GM18868 (cell line): ENCODE data around the gene PROSER3.
"Not testable (repeated sequence)": the region's sequence is repeated elsewhere in the genome, so short reads cannot be mapped to it uniquely, and the experiment has no call there.

Experiments used
- ATAC-seq: cut with Tn5 transposase; IDR thresholded peaks from one replicate; pipeline ENCODE4 v1.9.1; 2021; ENCODE audit warnings: mild to moderate bottlenecking, moderate library complexity; ENCODE audit not compliant: unreplicated experiment

PROSER3 gene

GRCh38 chr19:35722461-35722860 lies 35.5 kb upstream of the PROSER3 start:
- no peak for ATAC-seq

GRCh38 chr19:35722897-35723296 lies 35.1 kb upstream of the PROSER3 start:
- ATAC-seq = no peak

GRCh38 chr19:35723671-35724070 lies 34.3 kb upstream of the PROSER3 start:
- ATAC-seq = no peak

GRCh38 chr19:35724132-35724531 lies 33.8 kb upstream of the PROSER3 start:
- ATAC-seq = not testable (repeated sequence)

GRCh38 chr19:35724560-35724959 lies 33.4 kb upstream of the PROSER3 start:
- no peak for ATAC-seq

GRCh38 chr19:35725216-35725861 lies 32.6 kb upstream of the PROSER3 start:
- ATAC-seq = no peak

- no peak for ATAC-seq
Measured at GRCh38 chr19:35727053-35727955, 30.7 kb upstream of the PROSER3 start.

GRCh38 chr19:35727956-35728706 lies 29.8 kb upstream of the PROSER3 start:
- ATAC-seq = no peak

GRCh38 chr19:35729021-35729420 lies 29.0 kb upstream of the PROSER3 start:
- no peak for ATAC-seq

GRCh38 chr19:35729763-35730162 lies 28.2 kb upstream of the PROSER3 start:
- ATAC-seq = no peak

- no peak for ATAC-seq
Measured at GRCh38 chr19:35730326-35730725, 27.6 kb upstream of the PROSER3 start.

GRCh38 chr19:35731353-35731752 lies 26.6 kb upstream of the PROSER3 start:
- no peak for ATAC-seq

GRCh38 chr19:35731779-35732405 lies 26.1 kb upstream of the PROSER3 start:
- no peak for ATAC-seq

GRCh38 chr19:35732540-35733179 lies 25.3 kb upstream of the PROSER3 start:
- no peak for ATAC-seq

- no peak for ATAC-seq
Measured at GRCh38 chr19:35733180-35734125, 24.5 kb upstream of the PROSER3 start.

GRCh38 chr19:35734273-35734672 lies 23.7 kb upstream of the PROSER3 start:
- ATAC-seq = no peak

- ATAC-seq = no peak
Measured at GRCh38 chr19:35734889-35735288, 23.1 kb upstream of the PROSER3 start.

- no peak for ATAC-seq
Measured at GRCh38 chr19:35736913-35737886, 20.8 kb upstream of the PROSER3 start.
